ENCODE results near the gene RFX1. TPM values are rescaled to one million over a fixed set of nuclear protein-coding genes. Genes with fewer than 3 reads are reported as not detected.

The RFX1 gene
- polyA plus RNA-seq, 1 donor (not counting 4 experiments of a cell fraction or from before 2014, with no cell fraction given) = 0.45 TPM

- Histone ChIP-seq H3K9ac (ENCODE audit: control insufficient read depth, extremely low read depth, insufficient read depth, low read length) (no peak overlapping the region), H3K4me2 (ENCODE audit: control insufficient read depth, extremely low read depth, insufficient read depth, low read depth, low read length) (no peak overlapping the region), H3K27ac (ENCODE audit: control insufficient read depth, insufficient read depth, low read length) (no peak overlapping the region), H3K4me3 (ENCODE audit: control insufficient read depth in 2 of 3, extremely low read depth in 1 of 3, insufficient read depth in 2 of 3, low read depth in 1 of 3, low read length in 3 of 3) (no peak overlapping the region), H3K4me1 (ENCODE audit: control insufficient read depth, extremely low read depth, insufficient read depth, low read length) (peaks cover 3% of the 10 kb centered on the region), H4K20me1 (ENCODE audit: control insufficient read depth, extremely low read depth, insufficient read depth, low read length) (no peaks in the 10 kb centered on the region), H3K79me2 (ENCODE audit: control insufficient read depth, insufficient read depth, low read length) (no peaks in the 10 kb centered on the region), H2AFZ (ENCODE audit: control insufficient read depth, low read length) (no peak overlapping the region), H3K27me3 (ENCODE audit: control insufficient read depth, extremely low read depth, insufficient read depth, low read length) (peaks cover 5% of the 10 kb centered on the region), H3K36me3 (ENCODE audit: control insufficient read depth in 2 of 2, extremely low read depth in 1 of 2, insufficient read depth in 2 of 2, low read length in 2 of 2) (peaks cover 8 to 15% of the 10 kb centered on the region in 2 experiments), H3K9me3 (ENCODE audit: control insufficient read depth, low read depth, low read length) (no peaks in the 10 kb centered on the region), H3K9me1 (ENCODE audit: control insufficient read depth, extremely low read depth, insufficient read depth, low read length) (no peaks in the 10 kb centered on the region)
- TF ChIP-seq EZH2 (IDR thresholded peaks at IDR 0.05; ENCODE audit: low read length) (no peak), CTCF (optimal IDR thresholded peaks at IDR 0.05 in 1 of 3, IDR thresholded peaks at IDR 0.05 in 1 of 3, conservative IDR thresholded peaks at IDR 0.05 in 1 of 3; ENCODE audit: extremely low read depth in 1 of 3, insufficient read depth in 2 of 3, low read length in 3 of 3) (no peak)
- dilution Hi-C loops (cut with MboI; ENCODE audit: extremely low pct_ligation_motif_present, low sequenced_read_pairs) = no loop called here
- DNase-seq (ENCODE audit: low read depth, low spot score) (no peak), FAIRE-seq (no peak)
Observed at GRCh38 chr19:13929956-13930355, 76.2 kb downstream of the RFX1 start.

GRCh38 chr19:13929340-13929739 is 76.8 kb downstream of the RFX1 start:
- no peak overlapping the region for H3K4me3 ChIP-seq (ENCODE audit: control insufficient read depth in 2 of 3, extremely low read depth in 1 of 3, insufficient read depth in 2 of 3, low read depth in 1 of 3, low read length in 3 of 3)
- no peak overlapping the region for H3K9ac ChIP-seq (ENCODE audit: control insufficient read depth, extremely low read depth, insufficient read depth, low read length)
- H3K79me2 ChIP-seq (ENCODE audit: control insufficient read depth, insufficient read depth, low read length) = no peaks in the 10 kb centered on the region
- no peaks in the 10 kb centered on the region for H3K9me3 ChIP-seq (ENCODE audit: control insufficient read depth, low read depth, low read length)
- H3K27ac ChIP-seq (ENCODE audit: control insufficient read depth, insufficient read depth, low read length) = no peak overlapping the region
- H3K36me3 ChIP-seq (ENCODE audit: control insufficient read depth in 2 of 2, extremely low read depth in 1 of 2, insufficient read depth in 2 of 2, low read length in 2 of 2) = peaks cover 11 to 15% of the 10 kb centered on the region in 2 experiments
- no peaks in the 10 kb centered on the region for H4K20me1 ChIP-seq (ENCODE audit: control insufficient read depth, extremely low read depth, insufficient read depth, low read length)
- H3K27me3 ChIP-seq (ENCODE audit: control insufficient read depth, extremely low read depth, insufficient read depth, low read length) = peaks cover 4% of the 10 kb centered on the region
- dilution Hi-C loops (cut with MboI; ENCODE audit: extremely low pct_ligation_motif_present, low sequenced_read_pairs) = no loop called here
- H3K9me1 ChIP-seq (ENCODE audit: control insufficient read depth, extremely low read depth, insufficient read depth, low read length) = no peaks in the 10 kb centered on the region
- no peak overlapping the region for H2AFZ ChIP-seq (ENCODE audit: control insufficient read depth, low read length)
- FAIRE-seq = no peak
- no peak for TF ChIP-seq CTCF (optimal IDR thresholded peaks at IDR 0.05 in 1 of 3, IDR thresholded peaks at IDR 0.05 in 1 of 3, conservative IDR thresholded peaks at IDR 0.05 in 1 of 3; ENCODE audit: extremely low read depth in 1 of 3, insufficient read depth in 2 of 3, low read length in 3 of 3)
- TF ChIP-seq EZH2 (IDR thresholded peaks at IDR 0.05; ENCODE audit: low read length) = no peak
- no peak for DNase-seq (ENCODE audit: low read depth, low spot score)
- no peak overlapping the region for H3K4me2 ChIP-seq (ENCODE audit: control insufficient read depth, extremely low read depth, insufficient read depth, low read depth, low read length)
- peaks cover 3% of the 10 kb centered on the region for H3K4me1 ChIP-seq (ENCODE audit: control insufficient read depth, extremely low read depth, insufficient read depth, low read length)
